Heart left ventricle (tissue), 16 donors: ENCODE measurements around the gene CENPL. TPM values are rescaled to one million over a fixed set of nuclear protein-coding genes. Genes with fewer than 3 reads are reported as not detected.

Source experiments
- ATAC-seq, 4 donors: fragments of 200-7000 bp; cut with Tn5 transposase; one replicate each; pipeline ENCODE4 v1.9.1; 2020 to 2022; ENCODE audit warnings: moderate library complexity in 4 of 4, mild to moderate bottlenecking in 3 of 4, moderate number of reproducible peaks in 1 of 4
- DNase-seq, 5 donors: peaks; one replicate each; pipeline ENCODE4 v3.0.0-alpha.2; 2020
- H3K27ac ChIP-seq, 12 donors: fragments of 200-600 bp; sonication (generic) in 4 of 12; one replicate each; pipeline versions ENCODE4 v1.5.0 to v1.8.0; 2016 to 2022; ENCODE audit warnings: mild to moderate bottlenecking in 2 of 12
- H3K27me3 ChIP-seq, 9 donors: fragments of 200-600 bp; sonication (generic) in 2 of 9; one replicate each; pipeline versions ENCODE4 v1.5.1 to v1.8.0; 2016 to 2022; ENCODE audit warnings: mild to moderate bottlenecking in 3 of 9
- H3K36me3 ChIP-seq, 9 donors: fragments of 200-600 bp; sonication (generic) in 2 of 9; one replicate each; pipeline versions ENCODE4 v1.5.0 to v1.8.0; 2018 to 2022; ENCODE audit warnings: mild to moderate bottlenecking in 2 of 9
- H3K4me1 ChIP-seq, 12 donors: fragments of 200-600 bp; sonication (generic) in 4 of 12; one replicate each; pipeline versions ENCODE4 v1.5.0 to v1.8.0; 2016 to 2022; ENCODE audit warnings: mild to moderate bottlenecking in 3 of 12
- H3K4me3 ChIP-seq, 12 donors: fragments of 200-600 bp; sonication (generic) in 4 of 12; one replicate each; pipeline versions ENCODE4 v1.5.0 to v1.8.0; 2017 to 2022; ENCODE audit warnings: mild to moderate bottlenecking in 9 of 12, moderate library complexity in 4 of 12
- H3K9me3 ChIP-seq, 12 donors: fragments of 200-600 bp; sonication (generic) in 4 of 12; one replicate each; pipeline versions ENCODE4 v1.5.0 to v1.8.0; 2016 to 2022; ENCODE audit warnings: mild to moderate bottlenecking in 1 of 12
- POLR2A ChIP-seq, 2 donors: fragments of 450-650 bp; IDR thresholded peaks; one replicate each; pipeline ENCODE4 v1.6.1; 2017; ENCODE audit warnings: antibody characterized with exemption in 2 of 2, mild to moderate bottlenecking in 2 of 2, moderate library complexity in 2 of 2
- WGBS, 4 donors: extraction: QIAGEN DNeasy Blood & Tissue Kit in 2 of 4; methylation state at CpG; one replicate each; pipeline versions ENCODE4 v1.1.5 to v1.1.7; 2013 to 2018; 5-methylcytosine and 5-hydroxymethylcytosine counted together
- intact Hi-C, 10 donors: fragments of 100-400 bp; cut with DNase I; formaldehyde crosslinking; loops; one replicate each; pipeline versions ENCODE4 v1.11.1 to v1.14.2; 2022
- polyA plus RNA-seq, 2 donors: library from polyadenylated mRNA; stranded (reverse); fragments of 200-250 nt; gene quantifications; one replicate each; pipeline ENCODE4 v1.2.3, GENCODE V29; 2013
- total RNA-seq, 9 donors: library from RNA; depleted of rRNA in 2 of 9; stranded (reverse); fragments of >200 nt in 2 of 9; fragmentation: NEBNext Ultra II Directional in 3 of 9; extraction: Animal tissue kit (Norgen Biotek cat#: 25700) in 3 of 9; gene quantifications; one replicate each; pipeline versions ENCODE4 v1.1.0 to v1.2.4, GENCODE V29; 2016 to 2023
- TF ChIP-seq, protein P1 (sequence below), 12 donors: fragments of 200-600 bp; sonication (generic) in 4 of 12; IDR thresholded peaks; one replicate each; pipeline versions ENCODE4 v1.5.0 to v1.8.0; 2018 to 2022; ENCODE audit warnings: antibody characterized with exemption in 12 of 12, mild to moderate bottlenecking in 5 of 12
- donor health status: ischemic (EF 13 %, LVEDD 7.1; RV severe dilation, severe dysfunction).
- donor health status: healthy with polysubstance abuse.
- donor health status: DM: no; HTN: yes; CAD: no.
- donor health status: DM: no; HTN: no; CAD: no.
- donor health status: ischemic (EF 25% LVEDD 6.9; RV normal size, moderate dysfunction).
- donor health status: ischemic (EF 25% LVEDD 5.7; RV mildly dilated, moderate dysfunction).
- donor health status: healthy.
- donor health status: DM: yes; HTN: yes; CAD: no.
- donor health status: ischemic (EF 35%, LVEDD 5.7; RV mildly dilated, moderate dysfunction).
- donor health status: nonischemic (EF 11% LVEDD 7.7; RV severe dilation, severe dysfunction).
- donor health status: DM: yes; HTN: yes; CAD: no.
- donor health status: PGD.
- donor health status: ischemic (EF 29% LVEDD 5.4; RV normal size, mild dysfunction).
- donor health status: nonischemic (EF 23%, LVEDD 6.1; RV moderate dilation, normal function).

The CENPL gene
- total and polyA plus RNA-seq, 11 donors: 1.7 to 5.8 (median 3.5) TPM

DNA sequence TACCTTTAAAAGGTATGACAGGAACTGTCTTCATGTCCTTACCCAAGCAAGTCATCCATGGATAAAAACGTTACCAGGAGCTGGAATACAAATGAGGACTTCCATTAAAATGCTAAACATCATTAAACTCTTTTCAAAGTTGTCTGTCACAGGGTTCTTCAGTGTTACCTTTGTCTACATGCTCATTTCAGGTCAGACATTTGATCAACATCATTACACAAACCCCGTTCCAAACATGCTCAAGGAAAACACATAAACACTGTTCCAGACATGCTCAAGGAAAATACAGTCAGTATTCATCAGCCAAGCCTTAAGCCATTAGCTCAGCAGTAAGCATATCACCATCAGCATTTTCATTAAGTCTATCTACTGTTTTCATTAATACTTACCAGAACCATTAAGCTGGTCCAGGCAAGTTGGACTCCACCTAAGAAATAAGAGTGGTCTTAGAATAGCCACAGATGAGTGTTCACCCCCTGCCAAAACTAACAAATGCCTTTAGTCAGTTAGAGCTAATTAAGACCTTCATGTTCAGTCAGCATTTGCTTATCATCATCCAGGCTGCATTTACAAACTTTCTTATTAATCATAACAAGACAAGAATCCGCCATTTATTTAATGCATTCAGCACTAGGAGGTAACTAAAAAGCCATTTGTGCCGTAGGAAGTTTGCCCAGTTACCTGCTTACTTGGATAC is 40.9 kb upstream of the CENPL start:
- WGBS, 4 donors: 43 to 60% (median 55%) methylated on average over 4 of the region's 4 CpGs
- DNase-seq: no peak
- intact Hi-C loops: loop anchor here in 4 of 10 donors (5.0 to 10.0 kb wide), 3 partner anchors 157 to 388 kb away; partner anchors contain the start of genes RC3H1 (in 2 of the 4), PRDX6 (in 1 of the 4) and RABGAP1L (in 1 of the 4)
- H3K4me1 ChIP-seq: peaks cover 8 to 57% (median 41%) of the 10 kb centered on the region in 12 donors
- no peak for ATAC-seq
- peak overlapping the region in 1 of 12 donors; percentile 23 for H3K27ac ChIP-seq
- TF ChIP-seq POLR2A (IDR thresholded peaks at IDR 0.05): no peak
- TF ChIP-seq, protein P1, sequence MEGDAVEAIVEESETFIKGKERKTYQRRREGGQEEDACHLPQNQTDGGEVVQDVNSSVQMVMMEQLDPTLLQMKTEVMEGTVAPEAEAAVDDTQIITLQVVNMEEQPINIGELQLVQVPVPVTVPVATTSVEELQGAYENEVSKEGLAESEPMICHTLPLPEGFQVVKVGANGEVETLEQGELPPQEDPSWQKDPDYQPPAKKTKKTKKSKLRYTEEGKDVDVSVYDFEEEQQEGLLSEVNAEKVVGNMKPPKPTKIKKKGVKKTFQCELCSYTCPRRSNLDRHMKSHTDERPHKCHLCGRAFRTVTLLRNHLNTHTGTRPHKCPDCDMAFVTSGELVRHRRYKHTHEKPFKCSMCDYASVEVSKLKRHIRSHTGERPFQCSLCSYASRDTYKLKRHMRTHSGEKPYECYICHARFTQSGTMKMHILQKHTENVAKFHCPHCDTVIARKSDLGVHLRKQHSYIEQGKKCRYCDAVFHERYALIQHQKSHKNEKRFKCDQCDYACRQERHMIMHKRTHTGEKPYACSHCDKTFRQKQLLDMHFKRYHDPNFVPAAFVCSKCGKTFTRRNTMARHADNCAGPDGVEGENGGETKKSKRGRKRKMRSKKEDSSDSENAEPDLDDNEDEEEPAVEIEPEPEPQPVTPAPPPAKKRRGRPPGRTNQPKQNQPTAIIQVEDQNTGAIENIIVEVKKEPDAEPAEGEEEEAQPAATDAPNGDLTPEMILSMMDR (IDR thresholded peaks at IDR 0.05): no peak
- no peaks in the 10 kb centered on the region for H3K27me3 ChIP-seq
- peaks cover 0 to 67% (median 58%) of the 10 kb centered on the region in 9 donors for H3K36me3 ChIP-seq
- H3K4me3 ChIP-seq: peak overlapping the region in 4 of 12 donors; percentile 80 to 95 (median 86)
- no peaks in the 10 kb centered on the region for H3K9me3 ChIP-seq

DNA sequence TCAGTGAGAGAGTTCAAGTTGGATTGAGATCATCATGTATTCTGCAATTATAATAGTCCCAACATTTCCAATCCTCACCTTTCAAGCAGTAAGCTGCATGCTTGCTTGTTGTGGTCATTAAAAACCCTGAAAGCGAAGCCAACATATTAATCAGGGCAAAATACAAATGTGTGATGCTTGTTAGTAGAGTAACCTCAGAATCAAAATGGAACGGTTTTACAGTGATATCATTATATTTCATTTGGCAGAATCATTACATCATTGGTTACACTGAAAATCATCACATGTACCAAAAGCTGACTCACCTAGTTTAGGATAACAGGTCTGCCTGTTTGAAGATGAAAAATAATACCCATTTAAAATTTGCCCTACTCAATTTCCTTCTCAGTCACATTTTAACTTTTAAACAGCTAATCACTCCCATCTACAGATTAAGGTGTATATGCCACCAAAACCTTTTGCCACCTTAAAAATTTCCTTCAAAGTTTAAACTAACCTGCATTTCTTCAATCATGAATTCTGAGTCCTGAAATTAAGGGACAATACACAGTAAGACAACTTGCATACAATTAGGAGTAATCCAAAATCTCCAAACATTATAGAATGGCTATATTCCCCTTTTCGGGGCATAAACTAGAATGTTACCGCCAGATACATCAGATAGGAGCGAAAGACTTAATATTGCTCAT is 39.6 kb upstream of the CENPL start:
- TF ChIP-seq, protein P1 (IDR thresholded peaks at IDR 0.05): no peak
- TF ChIP-seq POLR2A (IDR thresholded peaks at IDR 0.05): no peak
- Histone ChIP-seq H3K4me1 (peaks cover 8 to 44% (median 30%) of the 10 kb centered on the region in 12 donors), H3K27ac (no peak overlapping the region), H3K27me3 (no peaks in the 10 kb centered on the region), H3K4me3 (peak overlapping the region in 1 of 12 donors; percentile 8), H3K36me3 (peaks cover 0 to 75% (median 55%) of the 10 kb centered on the region in 9 donors), H3K9me3 (no peaks in the 10 kb centered on the region)
- DNase-seq (no peak), ATAC-seq (no peak)
- WGBS, 4 donors: 84 to 87% (median 85%) methylated on average over 5 of the region's 5 CpGs
- intact Hi-C loops: loop anchor here in 1 of 10 donors (10.0 kb wide), 1 partner anchor 290 kb away; the partner anchor contains the start of gene RABGAP1L

DNA sequence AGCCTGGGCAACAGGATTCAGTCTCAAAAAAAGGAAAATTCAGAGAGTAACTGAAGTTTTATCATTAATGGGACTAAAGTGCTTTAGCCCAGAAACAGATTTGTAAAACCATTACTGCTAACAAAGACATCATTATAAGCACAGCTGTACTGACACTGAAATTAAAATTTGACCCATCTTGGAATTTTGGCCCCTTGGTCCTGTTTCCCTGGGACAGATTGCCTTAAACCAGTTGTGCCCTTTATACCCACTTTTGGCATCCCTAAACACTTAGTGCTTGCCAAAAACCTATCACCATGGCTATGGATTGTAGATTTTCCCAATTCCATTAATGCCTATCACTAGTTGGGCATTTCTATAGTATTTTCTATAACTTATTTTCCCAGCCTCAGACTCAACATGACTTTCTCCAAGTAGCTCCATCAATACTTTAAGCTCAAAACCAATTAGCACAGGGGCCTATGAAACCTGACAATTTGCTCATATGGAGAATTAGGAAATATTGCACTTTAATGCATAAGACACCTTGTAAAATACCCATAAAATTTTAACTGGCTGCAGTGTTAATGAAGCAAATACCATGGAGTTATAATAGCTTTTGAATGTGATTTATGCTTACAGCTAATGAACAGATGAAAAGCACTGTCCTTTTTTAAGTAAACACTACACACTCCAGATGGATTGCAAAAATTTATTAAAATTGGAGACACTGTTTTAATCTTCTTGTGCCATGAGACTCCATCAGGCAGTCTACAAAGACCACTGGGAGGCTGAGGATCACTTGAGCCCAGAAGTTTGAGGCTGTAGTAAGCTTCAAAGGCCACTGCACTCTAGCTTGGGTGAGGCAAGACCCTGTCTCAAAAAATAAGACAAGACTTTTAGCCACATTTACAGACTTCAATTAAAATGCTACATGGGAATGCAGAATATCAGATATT is 38.8 kb upstream of the CENPL start:
- no peaks in the 10 kb centered on the region for H3K27me3 ChIP-seq
- peaks cover 0 to 83% (median 63%) of the 10 kb centered on the region in 9 donors for H3K36me3 ChIP-seq
- no peak for ATAC-seq
- no peak overlapping the region for H3K27ac ChIP-seq
- no peak overlapping the region for H3K4me3 ChIP-seq
- no peaks in the 10 kb centered on the region for H3K9me3 ChIP-seq
- H3K4me1 ChIP-seq: peaks cover 8 to 37% (median 24%) of the 10 kb centered on the region in 12 donors
- intact Hi-C loops: loop anchor here in 1 of 10 donors (10.0 kb wide), 1 partner anchor 291 kb away; the partner anchor contains the start of gene RABGAP1L
- TF ChIP-seq POLR2A (IDR thresholded peaks at IDR 0.05): no peak
- TF ChIP-seq, protein P1 (IDR thresholded peaks at IDR 0.05): no peak
- DNase-seq: no peak
